Coronary artery (tissue), 2 donors: ENCODE results near the gene SLC6A7.
"Not testable (repeated sequence)": the region's sequence is repeated elsewhere in the genome, so short reads cannot be mapped to it uniquely, and the experiment has no call there.

Experiments used
- DNase-seq: peaks from one replicate; pipeline ENCODE4 v3.0.0-alpha.2; 2017; ENCODE audit warnings: low spot score
- H3K27ac ChIP-seq, 2 donors: fragments of 200-600 bp; sonication (generic); one replicate each; pipeline ENCODE4 v1.5.1; 2016 to 2019
- H3K4me3 ChIP-seq: fragments of 200-600 bp; sonication (generic); 2 replicates; pipeline ENCODE4 v1.5.1; 2016; ENCODE audit warnings: mild to moderate bottlenecking, moderate library complexity
- TF ChIP-seq, protein P1 (sequence below): fragments of 200-600 bp; sonication (generic); IDR thresholded peaks from one replicate; pipeline ENCODE4 v1.5.1; 2019; ENCODE audit warnings: antibody characterized with exemption

Gene SLC6A7

DNA sequence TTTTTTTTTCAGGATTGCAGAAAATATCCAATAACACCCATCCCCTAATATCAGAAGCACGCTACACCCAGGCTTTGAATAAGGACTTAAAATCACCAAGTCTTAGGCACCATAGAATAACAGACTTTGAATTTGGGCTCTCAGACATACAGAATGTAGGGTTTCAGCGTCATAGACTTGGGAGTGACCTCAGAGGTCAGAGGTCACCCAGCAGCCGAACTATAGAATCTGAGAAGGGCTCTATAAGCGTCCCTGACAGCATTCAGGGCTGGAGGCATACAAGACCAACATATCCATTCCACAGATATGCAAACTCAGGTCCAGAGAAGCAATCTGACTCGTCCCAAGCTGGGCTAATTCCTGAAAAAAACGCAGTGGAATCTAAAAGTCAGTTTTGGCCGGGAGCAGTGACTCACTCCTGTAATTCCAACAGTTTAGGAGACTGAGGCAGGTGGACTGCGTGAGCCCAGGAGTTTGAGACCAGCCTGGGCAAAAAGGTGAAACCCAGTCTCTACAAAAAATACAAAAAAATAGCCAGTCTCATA is 34.7 kb downstream of the SLC6A7 start:
- TF ChIP-seq, protein P1, sequence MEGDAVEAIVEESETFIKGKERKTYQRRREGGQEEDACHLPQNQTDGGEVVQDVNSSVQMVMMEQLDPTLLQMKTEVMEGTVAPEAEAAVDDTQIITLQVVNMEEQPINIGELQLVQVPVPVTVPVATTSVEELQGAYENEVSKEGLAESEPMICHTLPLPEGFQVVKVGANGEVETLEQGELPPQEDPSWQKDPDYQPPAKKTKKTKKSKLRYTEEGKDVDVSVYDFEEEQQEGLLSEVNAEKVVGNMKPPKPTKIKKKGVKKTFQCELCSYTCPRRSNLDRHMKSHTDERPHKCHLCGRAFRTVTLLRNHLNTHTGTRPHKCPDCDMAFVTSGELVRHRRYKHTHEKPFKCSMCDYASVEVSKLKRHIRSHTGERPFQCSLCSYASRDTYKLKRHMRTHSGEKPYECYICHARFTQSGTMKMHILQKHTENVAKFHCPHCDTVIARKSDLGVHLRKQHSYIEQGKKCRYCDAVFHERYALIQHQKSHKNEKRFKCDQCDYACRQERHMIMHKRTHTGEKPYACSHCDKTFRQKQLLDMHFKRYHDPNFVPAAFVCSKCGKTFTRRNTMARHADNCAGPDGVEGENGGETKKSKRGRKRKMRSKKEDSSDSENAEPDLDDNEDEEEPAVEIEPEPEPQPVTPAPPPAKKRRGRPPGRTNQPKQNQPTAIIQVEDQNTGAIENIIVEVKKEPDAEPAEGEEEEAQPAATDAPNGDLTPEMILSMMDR = no peak
- no peak overlapping the region for H3K27ac ChIP-seq
- no peak for DNase-seq
- no peak overlapping the region for H3K4me3 ChIP-seq

DNA sequence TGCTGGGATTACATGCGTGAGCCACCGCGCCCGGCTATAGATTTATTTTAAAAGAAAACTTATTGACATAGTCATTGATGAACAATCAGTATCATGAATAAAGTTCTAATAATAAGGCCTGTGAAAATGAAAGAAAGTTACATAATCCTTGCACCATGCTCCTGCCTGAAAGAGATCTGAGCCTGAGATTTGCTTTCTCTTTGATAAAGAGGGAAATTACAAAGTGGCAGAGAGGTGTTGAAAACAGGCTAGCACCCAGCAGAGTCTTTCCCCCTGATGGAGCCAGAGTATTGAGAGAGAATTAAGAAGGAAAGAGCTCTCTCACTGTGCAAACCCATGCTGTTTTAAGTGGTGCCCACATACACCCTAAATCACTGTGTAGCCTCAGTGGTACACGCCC is 37.2 kb downstream of the SLC6A7 start:
- H3K27ac ChIP-seq = no peak overlapping the region
- no peak overlapping the region for H3K4me3 ChIP-seq
- TF ChIP-seq, protein P1 = no peak
- no peak for DNase-seq

DNA sequence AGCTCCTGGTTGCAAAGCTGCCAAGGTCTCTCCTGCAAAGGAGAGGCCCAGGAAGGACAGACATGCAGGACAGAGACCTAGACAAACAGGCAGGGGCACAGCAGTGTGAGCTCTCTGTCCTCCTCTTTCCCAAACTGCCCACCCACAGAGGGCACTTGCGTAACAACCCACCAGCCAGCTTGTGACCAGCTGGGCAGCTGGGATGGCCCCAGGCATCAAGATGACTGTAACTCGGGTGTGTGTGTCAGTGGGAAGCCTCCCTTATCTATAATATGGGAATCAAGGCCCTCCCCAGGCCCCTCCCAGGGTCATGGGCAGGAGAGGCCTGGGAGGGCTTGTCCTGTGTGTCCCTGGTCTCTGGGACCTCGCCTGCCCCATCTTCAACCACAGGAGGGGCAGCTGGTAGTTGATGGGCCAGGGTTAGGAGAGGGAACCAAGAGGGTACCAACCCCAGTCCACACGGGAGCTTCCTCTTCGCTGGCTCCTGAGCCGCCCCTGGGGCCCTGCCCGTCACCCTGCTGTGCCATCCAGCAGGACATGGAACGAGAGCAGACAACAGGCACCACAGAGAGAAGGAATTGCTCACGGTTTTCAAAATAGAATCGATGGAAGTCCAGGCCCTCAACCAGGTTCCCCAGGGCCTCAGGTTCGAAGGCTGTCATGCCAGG is 37.9 kb downstream of the SLC6A7 start:
- Histone ChIP-seq H3K4me3 (no peak overlapping the region), H3K27ac (no peak overlapping the region)
- no peak for DNase-seq
- TF ChIP-seq, protein P1 = no peak

DNA sequence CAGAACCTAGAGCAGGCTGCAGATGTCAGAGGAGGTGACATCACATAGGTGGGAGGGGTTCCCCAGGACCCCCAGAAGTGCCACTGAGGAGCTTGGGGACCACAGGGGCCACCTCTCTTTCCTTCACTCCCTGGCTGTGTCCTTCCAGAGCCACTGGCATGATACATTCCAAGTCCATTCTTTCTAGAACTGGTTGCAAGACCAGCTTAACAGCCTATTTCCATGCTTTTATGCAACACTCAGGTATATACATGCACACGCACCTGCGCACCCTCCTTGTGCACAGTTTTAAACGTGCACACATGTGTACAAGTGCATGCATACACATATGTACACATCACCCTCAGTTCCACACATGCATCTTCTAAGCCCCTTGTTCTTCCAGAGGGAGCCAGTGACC is 39.7 kb downstream of the SLC6A7 start:
- Histone ChIP-seq H3K27ac (no peak overlapping the region), H3K4me3 (no peak overlapping the region)
- TF ChIP-seq, protein P1 = no peak
- DNase-seq = no peak

DNA sequence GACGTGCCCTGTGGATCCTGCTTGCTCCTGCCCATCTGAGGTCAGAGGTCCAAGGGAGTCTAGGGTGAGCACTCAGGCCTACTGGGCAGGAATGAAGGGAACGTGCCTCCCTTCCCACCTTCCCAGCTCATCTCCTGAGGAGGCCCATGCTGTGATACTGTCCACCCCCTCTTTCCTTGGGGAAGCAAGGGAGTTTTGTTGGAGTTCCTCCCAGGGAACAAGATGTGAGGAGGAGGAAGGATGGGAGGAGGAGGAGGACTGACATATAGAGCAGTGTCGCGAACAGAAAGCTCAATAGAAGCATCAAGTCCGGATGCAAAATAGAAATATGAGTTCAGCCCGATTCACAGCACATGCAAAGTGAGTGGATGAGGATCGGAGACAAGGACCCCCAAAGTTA is 41.0 kb downstream of the SLC6A7 start:
- TF ChIP-seq, protein P1 = no peak
- Histone ChIP-seq H3K27ac (no peak overlapping the region), H3K4me3 (no peak overlapping the region)
- DNase-seq = no peak

DNA sequence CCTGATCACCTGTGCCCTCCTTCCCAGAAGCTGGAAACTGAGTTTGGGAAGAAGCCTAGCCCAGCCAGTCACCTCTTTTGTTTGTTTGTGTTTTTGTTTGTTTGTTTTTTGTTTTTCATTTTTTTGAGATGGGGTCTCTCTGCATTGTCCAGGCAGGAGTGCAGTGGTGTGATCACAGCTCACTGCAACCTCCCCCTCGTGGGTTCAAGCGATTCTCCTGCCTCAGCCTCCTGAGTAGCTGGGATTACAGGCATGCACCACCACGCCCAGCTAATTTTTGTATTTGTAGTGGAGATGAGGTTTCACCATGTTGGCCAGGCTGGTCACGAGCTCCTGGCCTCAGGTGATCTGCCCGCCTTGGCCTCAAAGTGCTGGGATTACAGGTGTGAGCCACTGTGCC is 43.8 kb downstream of the SLC6A7 start:
- not testable (repeated sequence) for H3K4me3 ChIP-seq, H3K27ac ChIP-seq, DNase-seq

DNA sequence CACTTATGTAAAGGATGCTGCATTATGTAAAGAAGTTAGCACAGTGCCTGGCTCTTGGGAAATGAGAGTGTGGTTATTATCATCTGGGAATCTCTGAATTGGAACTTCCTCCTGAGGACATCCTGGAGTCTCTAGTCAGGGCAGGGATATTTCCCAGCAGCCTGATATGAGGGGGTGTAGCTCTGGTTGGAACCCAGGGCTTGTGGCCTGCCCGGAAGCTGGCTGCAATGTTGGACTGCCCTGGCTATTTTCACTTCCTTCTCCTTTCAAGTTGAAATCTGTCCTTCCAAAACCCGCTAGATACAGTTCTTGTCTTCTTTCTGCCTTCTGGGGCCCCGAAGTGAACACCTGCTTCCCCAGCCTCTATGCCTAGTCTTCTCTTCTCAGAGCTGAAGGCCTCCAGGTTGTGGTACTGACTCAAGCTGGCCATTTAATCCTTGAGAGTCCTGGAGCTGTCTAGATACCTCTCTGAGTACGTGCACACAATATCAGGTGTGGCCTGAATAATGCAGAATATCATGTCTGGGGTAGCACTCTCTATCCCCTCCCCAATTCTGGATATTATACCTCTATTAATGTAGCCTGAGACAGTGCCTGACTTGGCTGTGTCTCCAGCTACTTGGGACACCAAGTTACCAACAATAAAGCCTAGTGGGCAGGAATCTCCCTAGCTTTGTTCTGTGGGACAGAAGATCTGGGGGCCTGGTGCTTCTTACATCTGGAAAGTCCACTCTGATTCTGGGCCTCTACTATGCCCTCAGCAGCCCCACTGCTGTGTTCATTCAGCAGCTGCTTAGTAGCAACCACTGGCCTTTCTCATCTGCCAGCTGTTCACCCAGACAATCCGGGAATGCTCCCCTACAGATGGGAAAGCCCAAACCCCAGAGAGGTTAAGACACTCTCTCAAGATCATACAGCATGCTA is 45.0 kb downstream of the SLC6A7 start:
- Histone ChIP-seq H3K4me3 (no peak overlapping the region), H3K27ac (no peak overlapping the region)
- TF ChIP-seq, protein P1 = no peak
- no peak for DNase-seq
